Rectal smooth muscle tissue (tissue), 1 donor: ENCODE data around the gene RIOX2.

Experiments used
- H3K27ac ChIP-seq: one replicate; pipeline ENCODE4 v1.7.0; 2013; ENCODE audit warnings: low read depth, low read length, inconsistent platforms
- H3K27me3 ChIP-seq: one replicate; pipeline ENCODE4 v1.7.0; 2013; ENCODE audit warnings: low read length; ENCODE audit not compliant: control insufficient read depth, insufficient read depth
- H3K36me3 ChIP-seq: one replicate; pipeline ENCODE4 v1.7.0; 2013; ENCODE audit warnings: low read length; ENCODE audit not compliant: control insufficient read depth, insufficient read depth
- H3K4me1 ChIP-seq: one replicate; pipeline ENCODE4 v1.7.0; 2013; ENCODE audit warnings: low read length; ENCODE audit not compliant: control insufficient read depth, insufficient read depth
- H3K4me3 ChIP-seq: one replicate; pipeline ENCODE4 v1.7.0; 2013; ENCODE audit warnings: low read length
- H3K9ac ChIP-seq: one replicate; pipeline ENCODE4 v1.7.0; 2013; ENCODE audit warnings: low read length

The RIOX2 gene

GRCh38 chr3:97983933-97984491 is 11.8 kb upstream of the RIOX2 start:
- Histone ChIP-seq H3K4me3 (no peak overlapping the region), H3K36me3 (no peaks in the 10 kb centered on the region), H3K9ac (no peak overlapping the region), H3K4me1 (peaks cover 10% of the 10 kb centered on the region), H3K27ac (no peak overlapping the region), H3K27me3 (peaks cover 2% of the 10 kb centered on the region)

- Histone ChIP-seq H3K36me3 (no peaks in the 10 kb centered on the region), H3K27me3 (no peaks in the 10 kb centered on the region), H3K27ac (peak overlapping the region; percentile 53), H3K4me1 (peaks cover 10% of the 10 kb centered on the region), H3K9ac (no peak overlapping the region), H3K4me3 (no peak overlapping the region)
Measured at GRCh38 chr3:97981886-97982285, 9.7 kb upstream of the RIOX2 start.

- Histone ChIP-seq H3K9ac (no peak overlapping the region), H3K27ac (no peak overlapping the region), H3K4me1 (peaks cover 10% of the 10 kb centered on the region), H3K36me3 (no peaks in the 10 kb centered on the region), H3K4me3 (no peak overlapping the region), H3K27me3 (no peaks in the 10 kb centered on the region)
Measured at GRCh38 chr3:97979610-97980009, 7.4 kb upstream of the RIOX2 start.

GRCh38 chr3:97975466-97975865 is 3.2 kb upstream of the RIOX2 start:
- Histone ChIP-seq H3K4me1 (peaks cover 2% of the 10 kb centered on the region), H3K27me3 (no peaks in the 10 kb centered on the region), H3K36me3 (no peaks in the 10 kb centered on the region), H3K27ac (no peak overlapping the region), H3K9ac (no peak overlapping the region), H3K4me3 (no peak overlapping the region)

- Histone ChIP-seq H3K4me3 (no peak overlapping the region), H3K27ac (no peak overlapping the region), H3K27me3 (no peaks in the 10 kb centered on the region)
Measured at GRCh38 chr3:97974996-97975395, 2.8 kb upstream of the RIOX2 start.

GRCh38 chr3:97972976-97973375 is 745 bp upstream of the RIOX2 start:
- Histone ChIP-seq H3K9ac (no peak overlapping the region), H3K4me1 (peaks cover 2% of the 10 kb centered on the region), H3K27ac (peak overlapping the region; percentile 68), H3K4me3 (peak overlapping the region; percentile 63), H3K36me3 (no peaks in the 10 kb centered on the region), H3K27me3 (no peaks in the 10 kb centered on the region)

More at GRCh38 chr3:97974996-97975395, 2.8 kb upstream of the RIOX2 start:
- Histone ChIP-seq H3K4me1 (peaks cover 2% of the 10 kb centered on the region), H3K9ac (no peak overlapping the region), H3K36me3 (no peaks in the 10 kb centered on the region)

GRCh38 chr3:97970956-97971620 is 1.1 kb downstream of the RIOX2 start:
- H3K27me3 ChIP-seq = no peaks in the 10 kb centered on the region
- peaks cover 2% of the 10 kb centered on the region for H3K4me1 ChIP-seq
- peak overlapping the region; percentile 73 for H3K4me3 ChIP-seq
- no peak overlapping the region for H3K27ac ChIP-seq
- no peak overlapping the region for H3K9ac ChIP-seq
- no peaks in the 10 kb centered on the region for H3K36me3 ChIP-seq

GRCh38 chr3:97970156-97970555 is 2.1 kb downstream of the RIOX2 start:
- Histone ChIP-seq H3K27me3 (no peaks in the 10 kb centered on the region), H3K36me3 (no peaks in the 10 kb centered on the region), H3K4me1 (peaks cover 2% of the 10 kb centered on the region), H3K27ac (no peak overlapping the region), H3K9ac (no peak overlapping the region), H3K4me3 (no peak overlapping the region)

GRCh38 chr3:97969541-97969940 is 2.7 kb downstream of the RIOX2 start:
- H3K9ac ChIP-seq = no peak overlapping the region
- H3K27ac ChIP-seq = no peak overlapping the region
- H3K4me1 ChIP-seq = peaks cover 2% of the 10 kb centered on the region
- no peaks in the 10 kb centered on the region for H3K36me3 ChIP-seq
- no peak overlapping the region for H3K4me3 ChIP-seq
- no peaks in the 10 kb centered on the region for H3K27me3 ChIP-seq

- H3K4me3 ChIP-seq = no peak overlapping the region
- peaks cover 2% of the 10 kb centered on the region for H3K4me1 ChIP-seq
- H3K36me3 ChIP-seq = no peaks in the 10 kb centered on the region
- H3K27me3 ChIP-seq = no peaks in the 10 kb centered on the region
- H3K27ac ChIP-seq = no peak overlapping the region
- H3K9ac ChIP-seq = no peak overlapping the region
Measured at GRCh38 chr3:97968376-97968775, 3.9 kb downstream of the RIOX2 start.

GRCh38 chr3:97967966-97968365 is 4.3 kb downstream of the RIOX2 start:
- Histone ChIP-seq H3K27me3 (no peaks in the 10 kb centered on the region), H3K9ac (no peak overlapping the region), H3K4me1 (peaks cover 2% of the 10 kb centered on the region), H3K27ac (no peak overlapping the region), H3K36me3 (no peaks in the 10 kb centered on the region), H3K4me3 (no peak overlapping the region)

- Histone ChIP-seq H3K4me1 (peaks cover 3% of the 10 kb centered on the region), H3K27ac (no peak overlapping the region), H3K36me3 (no peaks in the 10 kb centered on the region), H3K27me3 (no peaks in the 10 kb centered on the region), H3K4me3 (no peak overlapping the region), H3K9ac (no peak overlapping the region)
Measured at GRCh38 chr3:97960993-97961766, 11.1 kb downstream of the RIOX2 start.
